ENCODE data around the gene TCP11X1. TPM values are rescaled to one million over a fixed set of nuclear protein-coding genes. Genes with fewer than 3 reads are reported as not detected.
"Not testable (repeated sequence)": the region's sequence is repeated elsewhere in the genome, so short reads cannot be mapped to it uniquely, and the experiment has no call there.

TCP11X1 gene
- not detected for polyA plus RNA-seq (2013, experiment 1 of 2)
- polyA plus RNA-seq (2013, experiment 2 of 2): not detected

DNA sequence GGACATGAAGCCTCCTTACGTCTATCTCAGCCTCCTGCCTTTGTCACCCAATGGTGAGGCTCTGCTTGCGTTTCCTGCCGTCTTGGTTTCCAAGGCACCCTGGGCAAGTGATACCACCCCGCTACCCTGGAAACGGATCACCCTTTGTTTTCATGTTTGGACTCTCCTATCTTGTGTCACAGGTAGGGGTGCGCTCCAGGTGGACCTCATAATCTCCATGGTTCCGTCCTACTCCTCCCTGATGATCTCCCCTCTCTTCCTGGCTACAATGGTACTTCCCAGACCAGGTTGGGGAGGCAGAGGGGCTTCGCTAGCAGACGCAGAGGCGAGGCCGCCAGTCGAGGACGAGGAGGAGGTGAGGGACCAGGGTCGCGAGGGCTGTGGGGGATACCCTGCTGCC, at the start of gene TCP11X1:
TSS of gene TCP11X1 (plus strand) at position 316 of the 400 bp plus-strand sequence.
- H3K14ac ChIP-seq (ENCODE audit: low read length in 2 of 2); H3K27ac ChIP-seq (ENCODE audit: low read length, poor library complexity, severe bottlenecking); H3K4ac ChIP-seq (ENCODE audit: low read depth in 1 of 2, low read length in 2 of 2); H3K79me1 ChIP-seq (replicated peaks; ENCODE audit: low read length, poor library complexity, severe bottlenecking); H2AK5ac ChIP-seq (ENCODE audit: low read length, severe bottlenecking); H3K4me3 ChIP-seq (ENCODE audit: insufficient read depth in 1 of 2, low read depth in 1 of 2, low read length in 2 of 2); H3K4me2 ChIP-seq (ENCODE audit: low read length, poor library complexity, severe bottlenecking); H3K27me3 ChIP-seq (ENCODE audit: control insufficient read depth in 1 of 2, insufficient read depth in 1 of 2, low read length in 2 of 2); H2BK15ac ChIP-seq (ENCODE audit: low read depth, poor library complexity, severe bottlenecking); H3K36me3 ChIP-seq (ENCODE audit: control insufficient read depth in 1 of 2, insufficient read depth in 2 of 2, low read depth in 1 of 2, low read length in 2 of 2); H2AFZ ChIP-seq (ENCODE audit: low read depth, low read length); H2BK120ac ChIP-seq (ENCODE audit: low read depth, low read length); H4K91ac ChIP-seq (ENCODE audit: low read length); H3K9ac ChIP-seq (ENCODE audit: low read length); H2BK12ac ChIP-seq (ENCODE audit: low read length in 2 of 2); H3K18ac ChIP-seq (ENCODE audit: low read depth in 1 of 2, low read length in 2 of 2); H3K23ac ChIP-seq (ENCODE audit: low read length in 2 of 2); H4K8ac ChIP-seq (ENCODE audit: low read length); DNase-seq; H3K4me1 ChIP-seq (ENCODE audit: control insufficient read depth, insufficient read depth, low read depth, low read length); H3K9me3 ChIP-seq (ENCODE audit: control insufficient read depth, low read length); H2BK5ac ChIP-seq (ENCODE audit: low read depth, low read length, poor library complexity, severe bottlenecking): not testable (repeated sequence)
- no CpG with 5 or more reads among the region's 15 CpGs for WGBS

DNA sequence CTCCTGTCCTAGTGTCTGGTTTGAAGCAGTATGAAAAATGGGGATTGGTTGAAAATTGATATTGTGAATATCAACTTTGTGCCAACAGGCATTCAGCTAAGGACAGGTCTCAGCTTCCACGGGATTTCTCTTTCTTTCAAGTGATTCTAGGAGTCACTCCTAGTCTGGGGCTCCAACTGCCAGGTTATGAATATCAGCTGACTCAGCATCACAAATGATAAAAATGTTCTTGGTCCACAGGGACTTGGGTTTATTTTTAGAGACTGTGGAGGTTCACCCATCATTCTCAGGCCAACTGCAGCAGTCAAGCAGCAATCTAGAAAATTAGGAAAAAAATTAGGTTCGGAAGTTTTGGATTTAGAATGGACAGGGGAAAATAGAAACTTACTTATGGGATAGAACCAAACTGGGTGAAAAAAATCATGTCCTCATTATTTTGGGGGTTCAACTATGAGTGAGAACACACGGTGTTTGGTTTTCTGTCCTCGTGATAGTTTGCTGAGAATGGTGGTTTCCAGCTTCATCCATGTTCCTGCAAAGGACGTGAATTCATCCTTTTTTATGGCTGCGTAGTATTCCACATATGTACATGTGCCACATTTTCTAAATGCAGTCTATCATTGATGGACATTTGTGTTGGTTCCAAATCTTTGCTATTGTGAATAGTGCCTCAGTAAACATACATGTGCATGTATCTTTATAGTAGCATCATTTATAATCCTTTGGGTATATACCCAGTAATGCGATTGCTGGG, 29.0 kb upstream of the TCP11X1 start:
- no peaks in the 10 kb centered on the region for H3K27me3 ChIP-seq (ENCODE audit: control insufficient read depth in 1 of 2, insufficient read depth in 1 of 2, low read length in 2 of 2)
- H3K23ac ChIP-seq (ENCODE audit: low read length in 2 of 2): no peak overlapping the region
- H3K4ac ChIP-seq (ENCODE audit: low read depth in 1 of 2, low read length in 2 of 2): no peak overlapping the region
- H2BK5ac ChIP-seq (ENCODE audit: low read depth, low read length, poor library complexity, severe bottlenecking): no peak overlapping the region
- DNase-seq: no peak
- no peak overlapping the region for H3K4me2 ChIP-seq (ENCODE audit: low read length, poor library complexity, severe bottlenecking)
- H3K4me3 ChIP-seq (ENCODE audit: insufficient read depth in 1 of 2, low read depth in 1 of 2, low read length in 2 of 2): no peak overlapping the region
- H2BK120ac ChIP-seq (ENCODE audit: low read depth, low read length): no peak overlapping the region
- H3K4me1 ChIP-seq (ENCODE audit: control insufficient read depth, insufficient read depth, low read depth, low read length): no peaks in the 10 kb centered on the region
- 61% methylated on average over 3 of the region's 7 CpGs for WGBS
- H3K9me3 ChIP-seq (ENCODE audit: control insufficient read depth, low read length): peaks cover 2% of the 10 kb centered on the region
- H2AFZ ChIP-seq (ENCODE audit: low read depth, low read length): no peak overlapping the region
- no peak overlapping the region for H4K91ac ChIP-seq (ENCODE audit: low read length)
- no peak overlapping the region for H2AK5ac ChIP-seq (ENCODE audit: low read length, severe bottlenecking)
- no peak overlapping the region for H3K18ac ChIP-seq (ENCODE audit: low read depth in 1 of 2, low read length in 2 of 2)
- H3K14ac ChIP-seq (ENCODE audit: low read length in 2 of 2): no peak overlapping the region
- H2BK12ac ChIP-seq (ENCODE audit: low read length in 2 of 2): no peak overlapping the region
- H3K27ac ChIP-seq (ENCODE audit: low read length, poor library complexity, severe bottlenecking): no peak overlapping the region
- no peaks in the 10 kb centered on the region for H3K36me3 ChIP-seq (ENCODE audit: control insufficient read depth in 1 of 2, insufficient read depth in 2 of 2, low read depth in 1 of 2, low read length in 2 of 2)
- H2BK15ac ChIP-seq (ENCODE audit: low read depth, poor library complexity, severe bottlenecking): no peak overlapping the region
- H3K9ac ChIP-seq (ENCODE audit: low read length): no peak overlapping the region
- H4K8ac ChIP-seq (ENCODE audit: low read length): no peak overlapping the region
- H3K79me1 ChIP-seq (replicated peaks; ENCODE audit: low read length, poor library complexity, severe bottlenecking): no peaks in the 10 kb centered on the region

DNA sequence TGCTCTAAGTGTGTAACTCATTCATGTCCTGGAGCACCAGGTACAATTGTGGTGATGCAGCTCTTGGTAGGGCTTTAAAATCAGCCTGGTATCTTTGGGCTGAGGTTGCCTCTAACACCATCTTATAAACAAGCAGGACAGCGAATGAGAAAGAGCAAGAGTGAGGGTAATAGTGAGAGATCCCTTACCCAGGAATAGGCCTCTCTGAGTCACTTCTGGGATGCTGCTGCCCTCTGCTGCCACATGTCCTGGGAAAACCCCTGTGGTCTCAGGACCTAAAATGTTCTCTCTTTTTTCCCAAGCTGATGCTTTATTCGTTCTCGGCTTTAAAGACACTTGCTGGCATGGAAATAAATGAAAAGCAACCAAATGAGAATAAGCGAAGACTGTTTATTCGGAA, 7.2 kb upstream of the TCP11X1 start:
- H4K91ac ChIP-seq (ENCODE audit: low read length); H3K18ac ChIP-seq (ENCODE audit: low read depth in 1 of 2, low read length in 2 of 2); H3K4me3 ChIP-seq (ENCODE audit: insufficient read depth in 1 of 2, low read depth in 1 of 2, low read length in 2 of 2); H2BK5ac ChIP-seq (ENCODE audit: low read depth, low read length, poor library complexity, severe bottlenecking); H2BK120ac ChIP-seq (ENCODE audit: low read depth, low read length); H3K36me3 ChIP-seq (ENCODE audit: control insufficient read depth in 1 of 2, insufficient read depth in 2 of 2, low read depth in 1 of 2, low read length in 2 of 2); H3K4me1 ChIP-seq (ENCODE audit: control insufficient read depth, insufficient read depth, low read depth, low read length); H3K4me2 ChIP-seq (ENCODE audit: low read length, poor library complexity, severe bottlenecking); H3K14ac ChIP-seq (ENCODE audit: low read length in 2 of 2); H3K9me3 ChIP-seq (ENCODE audit: control insufficient read depth, low read length); H2AK5ac ChIP-seq (ENCODE audit: low read length, severe bottlenecking); H3K9ac ChIP-seq (ENCODE audit: low read length); DNase-seq; H2AFZ ChIP-seq (ENCODE audit: low read depth, low read length); H3K4ac ChIP-seq (ENCODE audit: low read depth in 1 of 2, low read length in 2 of 2); H3K79me1 ChIP-seq (replicated peaks; ENCODE audit: low read length, poor library complexity, severe bottlenecking); H2BK15ac ChIP-seq (ENCODE audit: low read depth, poor library complexity, severe bottlenecking); H3K27me3 ChIP-seq (ENCODE audit: control insufficient read depth in 1 of 2, insufficient read depth in 1 of 2, low read length in 2 of 2); H2BK12ac ChIP-seq (ENCODE audit: low read length in 2 of 2); H4K8ac ChIP-seq (ENCODE audit: low read length); H3K27ac ChIP-seq (ENCODE audit: low read length, poor library complexity, severe bottlenecking); H3K23ac ChIP-seq (ENCODE audit: low read length in 2 of 2): not testable (repeated sequence)
- no CpG with 5 or more reads among the region's 5 CpGs for WGBS

DNA sequence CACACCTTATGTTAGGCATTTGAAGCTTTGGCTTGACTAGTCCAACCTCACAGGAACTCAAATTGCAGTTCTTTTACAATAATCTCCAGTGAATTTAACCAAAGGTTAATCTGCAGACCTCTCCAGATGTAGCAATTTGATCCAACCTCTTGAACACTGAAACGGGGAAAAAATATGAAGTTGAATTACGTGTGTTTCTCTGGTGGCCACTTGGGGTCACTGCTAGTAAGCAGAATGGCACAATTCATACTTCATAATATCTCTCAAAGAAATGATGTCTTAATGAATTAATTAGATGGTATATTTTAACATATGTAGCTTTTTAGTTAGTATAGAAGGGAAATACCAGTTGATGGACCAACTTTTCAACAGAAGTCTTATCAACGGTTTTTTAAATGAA, 1.4 kb downstream of the TCP11X1 start:
- not testable (repeated sequence) for H2BK120ac ChIP-seq (ENCODE audit: low read depth, low read length); DNase-seq; H3K4me2 ChIP-seq (ENCODE audit: low read length, poor library complexity, severe bottlenecking); H3K36me3 ChIP-seq (ENCODE audit: control insufficient read depth in 1 of 2, insufficient read depth in 2 of 2, low read depth in 1 of 2, low read length in 2 of 2); H3K27me3 ChIP-seq (ENCODE audit: control insufficient read depth in 1 of 2, insufficient read depth in 1 of 2, low read length in 2 of 2); H3K18ac ChIP-seq (ENCODE audit: low read depth in 1 of 2, low read length in 2 of 2); H3K4me3 ChIP-seq (ENCODE audit: insufficient read depth in 1 of 2, low read depth in 1 of 2, low read length in 2 of 2); H3K79me1 ChIP-seq (replicated peaks; ENCODE audit: low read length, poor library complexity, severe bottlenecking); H2BK15ac ChIP-seq (ENCODE audit: low read depth, poor library complexity, severe bottlenecking); H3K9me3 ChIP-seq (ENCODE audit: control insufficient read depth, low read length); H4K8ac ChIP-seq (ENCODE audit: low read length); H3K4me1 ChIP-seq (ENCODE audit: control insufficient read depth, insufficient read depth, low read depth, low read length); H2AK5ac ChIP-seq (ENCODE audit: low read length, severe bottlenecking); H3K27ac ChIP-seq (ENCODE audit: low read length, poor library complexity, severe bottlenecking); H3K23ac ChIP-seq (ENCODE audit: low read length in 2 of 2); H2BK5ac ChIP-seq (ENCODE audit: low read depth, low read length, poor library complexity, severe bottlenecking); H3K9ac ChIP-seq (ENCODE audit: low read length); H3K4ac ChIP-seq (ENCODE audit: low read depth in 1 of 2, low read length in 2 of 2); H2BK12ac ChIP-seq (ENCODE audit: low read length in 2 of 2); H4K91ac ChIP-seq (ENCODE audit: low read length); H2AFZ ChIP-seq (ENCODE audit: low read depth, low read length); H3K14ac ChIP-seq (ENCODE audit: low read length in 2 of 2)
- no CpG with 5 or more reads among the region's 3 CpGs for WGBS

All from mesenchymal stem cell (in vitro differentiated cells and primary cell).